OCI-LY1 (cell line): ENCODE data around the gene ISCU.

Source experiments
- CTCF ChIP-seq: fragments of 200-600 bp; sonication (generic), shearing (Covaris generic); IDR thresholded peaks from 2 replicates; pipeline ENCODE4 v1.5.1; 2017; ENCODE audit warnings: mild to moderate bottlenecking, antibody characterized with exemption, low read length, moderate library complexity, mixed read lengths
- EZH2 ChIP-seq: fragments of 200-600 bp; sonication (generic), shearing (Covaris generic); IDR thresholded peaks from 2 replicates; pipeline ENCODE4 v1.8.0; 2017; ENCODE audit warnings: borderline replicate concordance, mixed run types, mild to moderate bottlenecking, antibody characterized with exemption, low read length, moderate library complexity, mixed read lengths

GRCh38 chr12:108527166-108527496 is 35.3 kb upstream of the ISCU start:
- TF ChIP-seq CTCF (no peak), EZH2 (no peak)
